K562 (cell line): ENCODE results near the gene ZC3H7B. TPM values are rescaled to one million over a fixed set of nuclear protein-coding genes. Genes with fewer than 3 reads are reported as not detected.

Source experiments
- CBFB ChIP-seq: sonication (generic); formaldehyde crosslinking; IDR thresholded peaks from 2 replicates; pipeline ENCODE4 v1.4.0; 2020; ENCODE audit warnings: mild to moderate bottlenecking, missing genetic modification reagents
- CREM ChIP-seq: IDR thresholded peaks from 2 replicates; pipeline ENCODE4 v1.6.1; 2014; ENCODE audit warnings: antibody characterized with exemption, low read depth
- E2F3 ChIP-seq: fragments of 250-450 bp; sonication (Bioruptor Pico); IDR thresholded peaks from 2 replicates; pipeline ENCODE4 v1.4.0; 2020; ENCODE audit warnings: mild to moderate bottlenecking
- FUS ChIP-seq: fragments of 200-400 bp; formaldehyde crosslinking; optimal IDR thresholded peaks from 2 replicates; pipeline ENCODE3; 2017; ENCODE audit warnings: low read depth, low read length
- GATA2 ChIP-seq: sonication (generic); formaldehyde crosslinking; IDR thresholded peaks from 2 replicates; pipeline ENCODE4 v1.4.0; 2020; ENCODE audit warnings: mild to moderate bottlenecking, missing genetic modification reagents
- GTF3C2 ChIP-seq: IDR thresholded peaks from 3 replicates; pipeline ENCODE4 v1.6.1; 2011; ENCODE audit warnings: borderline replicate concordance, mild to moderate bottlenecking, moderate library complexity; ENCODE audit not compliant: insufficient read length; ENCODE audit errors: extremely low read depth
- HCFC1 ChIP-seq: IDR thresholded peaks from 2 replicates; pipeline ENCODE4 v1.6.1; 2012; ENCODE audit warnings: low read depth, low read length, improper control_type of control experiment
- HDAC6 ChIP-seq: IDR thresholded peaks from 2 replicates; pipeline ENCODE4 v1.6.1; 2012; ENCODE audit warnings: low read depth, mild to moderate bottlenecking, control low read depth, inconsistent platforms, low read length, moderate library complexity
- NELFE ChIP-seq: IDR thresholded peaks from 2 replicates; pipeline ENCODE4 v1.6.1; 2011; ENCODE audit warnings: mild to moderate bottlenecking; ENCODE audit not compliant: insufficient read depth, insufficient read length
- PML ChIP-seq: IDR thresholded peaks from 2 replicates; pipeline ENCODE4 v1.6.1; 2012; ENCODE audit warnings: low read length, inconsistent platforms
- POLR2B ChIP-seq: fragments of 450-650 bp; IDR thresholded peaks from 2 replicates; pipeline ENCODE4 v1.6.1; 2018; ENCODE audit warnings: low read depth; ENCODE audit not compliant: partially characterized antibody
- SRSF7 ChIP-seq: fragments of 200-400 bp; formaldehyde crosslinking; optimal IDR thresholded peaks from 2 replicates; pipeline ENCODE3; 2017; ENCODE audit warnings: mild to moderate bottlenecking, low read depth, low read length
- TCF7L2 ChIP-seq: fragments of 150-350 bp; IDR thresholded peaks from 2 replicates; pipeline ENCODE4 v1.6.1; 2016; ENCODE audit warnings: low read depth, mild to moderate bottlenecking, low read length, moderate library complexity
- ZNF124 ChIP-seq: sonication (generic); formaldehyde crosslinking; IDR thresholded peaks from 2 replicates; pipeline ENCODE4 v1.8.1; 2022; ENCODE audit warnings: missing genetic modification reagents
- ZNF239 ChIP-seq: fragments of 250-450 bp; sonication (Bioruptor Pico); IDR thresholded peaks from 2 replicates; pipeline ENCODE4 v1.4.0; 2020; ENCODE audit warnings: mild to moderate bottlenecking
- ZNF589 ChIP-seq: fragments of 200-800 bp; sonication (Bioruptor generic); IDR thresholded peaks from 2 replicates; pipeline ENCODE4 v1.6.1; 2016; ENCODE audit warnings: low read depth, missing genetic modification characterization, missing compliant biosample characterization
- polyA plus RNA-seq, 8 experiments: library from polyadenylated mRNA; depleted of rRNA in 4 of 8; stranded (reverse) in 5 of 8; unstranded in 3 of 8; fragments of >200 nt; fragmentation: Nextera tagmentation in 2 of 8; fragmentation: Illumina TruSeq in 1 of 8; extraction: Ambion mirVana in 2 of 8; extraction: Trizol in 1 of 8; gene quantifications; 2 replicates each; pipeline versions ENCODE4 v1.2.1 to v1.2.3, GENCODE V29; 2011 to 2014; ENCODE audit warnings: inconsistent platforms in 1 of 8, missing spikeins in 1 of 8
- total RNA-seq, 7 experiments: library from RNA; depleted of rRNA in 6 of 7; stranded (reverse); fragments of >200 nt in 6 of 7; fragmentation: Illumina TruSeq in 2 of 7; extraction: Trizol in 2 of 7; gene quantifications; 2 replicates each; pipeline versions ENCODE4 v1.2.1 to v1.2.3, GENCODE V29; 2011 to 2021; ENCODE audit warnings: low replicate concordance in 1 of 7
- TF ChIP-seq, protein P1 (sequence below): sonication (generic); formaldehyde crosslinking; IDR thresholded peaks from 2 replicates; pipeline ENCODE4 v1.8.0; 2022; ENCODE audit warnings: missing genetic modification reagents, mild to moderate bottlenecking, borderline replicate concordance
- TF ChIP-seq, protein P2 (sequence below): sonication (generic); formaldehyde crosslinking; IDR thresholded peaks from 2 replicates; pipeline ENCODE4 v1.4.0; 2020; ENCODE audit warnings: mild to moderate bottlenecking, missing genetic modification reagents
- TF ChIP-seq, protein P3 (sequence below), 2 experiments: fragments of 450-650 bp; IDR thresholded peaks; 2 replicates each; pipeline ENCODE4 v1.6.1; 2018; ENCODE audit warnings: mild to moderate bottlenecking in 2 of 2, low read depth in 1 of 2; ENCODE audit not compliant: partially characterized antibody in 2 of 2

Gene ZC3H7B
- total and polyA plus RNA-seq, 9 of the 15 experiments (the other 6 are each of a cell fraction or from before 2014, with no cell fraction given): 0.07 to 49.8 (median 26.8) TPM

DNA sequence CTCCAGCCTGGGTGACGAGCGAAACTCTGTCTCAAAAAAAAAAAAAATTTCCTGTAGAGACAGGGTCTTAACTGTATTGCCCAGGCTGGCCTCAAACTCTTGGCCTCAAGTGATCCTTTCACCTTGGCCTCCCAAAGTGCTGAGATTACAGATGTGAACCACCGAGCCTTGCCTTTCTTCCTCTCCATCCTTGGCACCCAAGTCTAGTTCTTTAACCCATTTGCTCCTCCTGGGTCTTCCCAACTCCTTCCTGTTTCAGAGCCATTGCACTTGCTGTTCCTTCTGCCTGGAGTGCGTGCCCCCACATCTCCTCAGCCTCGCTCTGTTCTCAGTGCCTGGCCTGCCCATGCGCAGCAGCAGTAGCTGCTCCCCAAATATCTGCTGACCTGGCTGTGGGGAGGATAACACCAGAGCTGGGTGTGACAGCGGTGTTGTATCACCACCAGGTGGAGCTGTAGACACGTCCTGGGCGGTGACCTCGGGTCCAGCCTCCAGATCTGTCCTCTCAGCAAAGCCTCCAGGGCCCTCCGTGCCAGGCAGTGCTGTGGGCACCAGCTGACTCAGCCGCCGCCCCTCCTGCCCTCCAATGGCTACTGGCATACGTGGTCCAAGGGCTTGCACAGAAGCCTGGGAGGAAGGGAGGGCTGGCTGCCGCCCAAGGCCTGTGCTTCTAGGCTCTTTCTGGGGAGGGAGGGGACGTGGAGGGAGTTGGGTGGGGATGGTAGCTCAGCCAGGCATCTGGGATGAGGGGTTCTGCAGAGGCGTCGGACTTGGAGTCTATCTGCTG is 102.4 kb downstream of the ZC3H7B start (continued):
- TF ChIP-seq, protein P1, sequence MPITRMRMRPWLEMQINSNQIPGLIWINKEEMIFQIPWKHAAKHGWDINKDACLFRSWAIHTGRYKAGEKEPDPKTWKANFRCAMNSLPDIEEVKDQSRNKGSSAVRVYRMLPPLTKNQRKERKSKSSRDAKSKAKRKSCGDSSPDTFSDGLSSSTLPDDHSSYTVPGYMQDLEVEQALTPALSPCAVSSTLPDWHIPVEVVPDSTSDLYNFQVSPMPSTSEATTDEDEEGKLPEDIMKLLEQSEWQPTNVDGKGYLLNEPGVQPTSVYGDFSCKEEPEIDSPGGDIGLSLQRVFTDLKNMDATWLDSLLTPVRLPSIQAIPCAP (CRISPR knock-in tag): no peak
- TF ChIP-seq POLR2B (no peak), GTF3C2 (no peak), TCF7L2 (no peak), CBFB (CRISPR knock-in tag) (no peak), PML (no peak), FUS (no peak), ZNF589 (no peak), ZNF124 (CRISPR knock-in tag) (no peak), CREM (peak; percentile 61), HDAC6 (no peak), E2F3 (CRISPR knock-in tag) (no peak), ZNF239 (CRISPR knock-in tag) (no peak), NELFE (no peak), SRSF7 (no peak), GATA2 (CRISPR knock-in tag) (no peak), HCFC1 (peak; percentile 27; the same call in 1 of the 2 replicates)
- TF ChIP-seq, protein P2, sequence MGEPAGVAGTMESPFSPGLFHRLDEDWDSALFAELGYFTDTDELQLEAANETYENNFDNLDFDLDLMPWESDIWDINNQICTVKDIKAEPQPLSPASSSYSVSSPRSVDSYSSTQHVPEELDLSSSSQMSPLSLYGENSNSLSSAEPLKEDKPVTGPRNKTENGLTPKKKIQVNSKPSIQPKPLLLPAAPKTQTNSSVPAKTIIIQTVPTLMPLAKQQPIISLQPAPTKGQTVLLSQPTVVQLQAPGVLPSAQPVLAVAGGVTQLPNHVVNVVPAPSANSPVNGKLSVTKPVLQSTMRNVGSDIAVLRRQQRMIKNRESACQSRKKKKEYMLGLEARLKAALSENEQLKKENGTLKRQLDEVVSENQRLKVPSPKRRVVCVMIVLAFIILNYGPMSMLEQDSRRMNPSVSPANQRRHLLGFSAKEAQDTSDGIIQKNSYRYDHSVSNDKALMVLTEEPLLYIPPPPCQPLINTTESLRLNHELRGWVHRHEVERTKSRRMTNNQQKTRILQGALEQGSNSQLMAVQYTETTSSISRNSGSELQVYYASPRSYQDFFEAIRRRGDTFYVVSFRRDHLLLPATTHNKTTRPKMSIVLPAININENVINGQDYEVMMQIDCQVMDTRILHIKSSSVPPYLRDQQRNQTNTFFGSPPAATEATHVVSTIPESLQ (CRISPR knock-in tag): no peak
- TF ChIP-seq, protein P3, sequence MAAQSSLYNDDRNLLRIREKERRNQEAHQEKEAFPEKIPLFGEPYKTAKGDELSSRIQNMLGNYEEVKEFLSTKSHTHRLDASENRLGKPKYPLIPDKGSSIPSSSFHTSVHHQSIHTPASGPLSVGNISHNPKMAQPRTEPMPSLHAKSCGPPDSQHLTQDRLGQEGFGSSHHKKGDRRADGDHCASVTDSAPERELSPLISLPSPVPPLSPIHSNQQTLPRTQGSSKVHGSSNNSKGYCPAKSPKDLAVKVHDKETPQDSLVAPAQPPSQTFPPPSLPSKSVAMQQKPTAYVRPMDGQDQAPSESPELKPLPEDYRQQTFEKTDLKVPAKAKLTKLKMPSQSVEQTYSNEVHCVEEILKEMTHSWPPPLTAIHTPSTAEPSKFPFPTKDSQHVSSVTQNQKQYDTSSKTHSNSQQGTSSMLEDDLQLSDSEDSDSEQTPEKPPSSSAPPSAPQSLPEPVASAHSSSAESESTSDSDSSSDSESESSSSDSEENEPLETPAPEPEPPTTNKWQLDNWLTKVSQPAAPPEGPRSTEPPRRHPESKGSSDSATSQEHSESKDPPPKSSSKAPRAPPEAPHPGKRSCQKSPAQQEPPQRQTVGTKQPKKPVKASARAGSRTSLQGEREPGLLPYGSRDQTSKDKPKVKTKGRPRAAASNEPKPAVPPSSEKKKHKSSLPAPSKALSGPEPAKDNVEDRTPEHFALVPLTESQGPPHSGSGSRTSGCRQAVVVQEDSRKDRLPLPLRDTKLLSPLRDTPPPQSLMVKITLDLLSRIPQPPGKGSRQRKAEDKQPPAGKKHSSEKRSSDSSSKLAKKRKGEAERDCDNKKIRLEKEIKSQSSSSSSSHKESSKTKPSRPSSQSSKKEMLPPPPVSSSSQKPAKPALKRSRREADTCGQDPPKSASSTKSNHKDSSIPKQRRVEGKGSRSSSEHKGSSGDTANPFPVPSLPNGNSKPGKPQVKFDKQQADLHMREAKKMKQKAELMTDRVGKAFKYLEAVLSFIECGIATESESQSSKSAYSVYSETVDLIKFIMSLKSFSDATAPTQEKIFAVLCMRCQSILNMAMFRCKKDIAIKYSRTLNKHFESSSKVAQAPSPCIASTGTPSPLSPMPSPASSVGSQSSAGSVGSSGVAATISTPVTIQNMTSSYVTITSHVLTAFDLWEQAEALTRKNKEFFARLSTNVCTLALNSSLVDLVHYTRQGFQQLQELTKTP (IDR thresholded peaks at IDR 0.05; ENCODE audit: low read depth in 1 of 2, partially characterized antibody in 2 of 2): no peak
